Peyer's patch (tissue), 4 donors: ENCODE data around the gene PGBD5. TPM values are rescaled to one million over a fixed set of nuclear protein-coding genes. Genes with fewer than 3 reads are reported as not detected.

Experiments used
- DNase-seq, 3 donors: peaks; one replicate each; pipeline ENCODE4 v3.0.0-alpha.2; 2017 to 2019
- H3K27ac ChIP-seq, 4 donors: fragments of 200-600 bp; sonication (generic); one replicate each; pipeline ENCODE4 v1.5.1; 2016 to 2019
- H3K27me3 ChIP-seq, 2 donors: fragments of 200-600 bp; sonication (generic); one replicate each; pipeline ENCODE4 v1.5.1; 2019
- H3K36me3 ChIP-seq, 3 donors: fragments of 200-600 bp; sonication (generic); one replicate each; pipeline ENCODE4 v1.5.1; 2016 to 2019
- H3K4me1 ChIP-seq, 4 donors: fragments of 200-600 bp; sonication (generic); one replicate each; pipeline ENCODE4 v1.5.1; 2016 to 2019
- H3K4me3 ChIP-seq, 4 donors: fragments of 200-600 bp; sonication (generic); 1 replicate in 3 of 4; 2 replicates in 1 of 4; pipeline ENCODE4 v1.5.1; 2016 to 2019; ENCODE audit warnings: mild to moderate bottlenecking in 1 of 4
- H3K9me3 ChIP-seq, 4 donors: fragments of 200-600 bp; sonication (generic); one replicate each; pipeline ENCODE4 v1.5.1; 2016 to 2019; ENCODE audit warnings: mild to moderate bottlenecking in 1 of 4
- POLR2A ChIP-seq, 2 donors: fragments of 450-650 bp; IDR thresholded peaks; one replicate each; pipeline ENCODE4 v1.5.1; 2017; ENCODE audit warnings: antibody characterized with exemption in 2 of 2, mild to moderate bottlenecking in 2 of 2, moderate library complexity in 2 of 2
- total RNA-seq, 4 donors: library from RNA; depleted of rRNA; stranded (reverse); fragments of >200 nt; gene quantifications; one replicate each; pipeline ENCODE4 v1.1.0, GENCODE V29; 2016
- TF ChIP-seq, protein P1 (sequence below), 6 experiments: fragments of 450-650 bp in 4 of 6; fragments of 200-600 bp in 2 of 6; sonication (generic) in 1 of 6; IDR thresholded peaks; one replicate each; pipeline ENCODE4 v1.5.1; 2017 to 2019; ENCODE audit warnings: antibody characterized with exemption in 6 of 6, mild to moderate bottlenecking in 3 of 6, moderate library complexity in 1 of 6

PGBD5 gene
- total RNA-seq, 4 donors from 2014 or later: under 0.01 to 4.1 (median 0.21) TPM

DNA sequence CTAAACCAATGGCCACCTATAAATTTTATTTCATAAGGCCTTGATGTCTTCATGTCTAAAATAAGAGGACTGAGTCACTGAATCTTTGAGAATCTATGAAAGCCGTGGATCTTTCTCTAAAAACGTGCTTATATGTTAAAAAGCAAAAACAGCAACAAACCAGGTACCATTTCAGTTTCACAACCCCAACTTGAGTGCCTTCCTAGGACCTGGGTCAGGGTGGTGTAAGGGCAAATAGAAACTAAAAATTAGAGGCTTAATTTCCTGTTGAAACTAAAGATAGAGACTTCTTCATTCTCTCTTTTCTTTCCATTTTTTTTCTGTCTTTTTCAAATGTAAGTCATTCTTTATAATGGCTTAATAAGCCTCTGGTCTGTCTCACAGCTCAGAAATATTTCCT, 27.2 kb upstream of the PGBD5 start:
- Histone ChIP-seq H3K27me3 (no peaks in the 10 kb centered on the region), H3K36me3 (no peaks in the 10 kb centered on the region), H3K4me3 (no peak overlapping the region), H3K9me3 (no peaks in the 10 kb centered on the region), H3K27ac (no peak overlapping the region), H3K4me1 (no peaks in the 10 kb centered on the region)
- no peak for DNase-seq
- TF ChIP-seq POLR2A (IDR thresholded peaks at IDR 0.05): no peak

- TF ChIP-seq POLR2A (IDR thresholded peaks at IDR 0.05): no peak
- TF ChIP-seq, protein P1, sequence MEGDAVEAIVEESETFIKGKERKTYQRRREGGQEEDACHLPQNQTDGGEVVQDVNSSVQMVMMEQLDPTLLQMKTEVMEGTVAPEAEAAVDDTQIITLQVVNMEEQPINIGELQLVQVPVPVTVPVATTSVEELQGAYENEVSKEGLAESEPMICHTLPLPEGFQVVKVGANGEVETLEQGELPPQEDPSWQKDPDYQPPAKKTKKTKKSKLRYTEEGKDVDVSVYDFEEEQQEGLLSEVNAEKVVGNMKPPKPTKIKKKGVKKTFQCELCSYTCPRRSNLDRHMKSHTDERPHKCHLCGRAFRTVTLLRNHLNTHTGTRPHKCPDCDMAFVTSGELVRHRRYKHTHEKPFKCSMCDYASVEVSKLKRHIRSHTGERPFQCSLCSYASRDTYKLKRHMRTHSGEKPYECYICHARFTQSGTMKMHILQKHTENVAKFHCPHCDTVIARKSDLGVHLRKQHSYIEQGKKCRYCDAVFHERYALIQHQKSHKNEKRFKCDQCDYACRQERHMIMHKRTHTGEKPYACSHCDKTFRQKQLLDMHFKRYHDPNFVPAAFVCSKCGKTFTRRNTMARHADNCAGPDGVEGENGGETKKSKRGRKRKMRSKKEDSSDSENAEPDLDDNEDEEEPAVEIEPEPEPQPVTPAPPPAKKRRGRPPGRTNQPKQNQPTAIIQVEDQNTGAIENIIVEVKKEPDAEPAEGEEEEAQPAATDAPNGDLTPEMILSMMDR (IDR thresholded peaks at IDR 0.05): no peak
- no peak overlapping the region for H3K27ac ChIP-seq
- H3K4me1 ChIP-seq: no peaks in the 10 kb centered on the region
- no peaks in the 10 kb centered on the region for H3K27me3 ChIP-seq
- H3K9me3 ChIP-seq: peaks cover 0 to 3% (median 0%) of the 10 kb centered on the region in 4 donors
- no peak for DNase-seq
- no peaks in the 10 kb centered on the region for H3K36me3 ChIP-seq
- H3K4me3 ChIP-seq: no peak overlapping the region
These were observed 15.3 kb upstream of the PGBD5 start for GRCh38 chr1:230441183-230442029.

- Histone ChIP-seq H3K4me3 (no peak overlapping the region), H3K4me1 (no peaks in the 10 kb centered on the region), H3K36me3 (no peaks in the 10 kb centered on the region), H3K27ac (no peak overlapping the region), H3K27me3 (no peaks in the 10 kb centered on the region), H3K9me3 (peaks cover 0 to 3% (median 0%) of the 10 kb centered on the region in 4 donors)
- TF ChIP-seq, protein P1 (IDR thresholded peaks at IDR 0.05): no peak
- TF ChIP-seq POLR2A (IDR thresholded peaks at IDR 0.05): no peak
- no peak for DNase-seq
These were observed 9.0 kb upstream of the PGBD5 start for GRCh38 chr1:230435108-230435507.

- TF ChIP-seq, protein P1 (IDR thresholded peaks at IDR 0.05): no peak
- TF ChIP-seq POLR2A (IDR thresholded peaks at IDR 0.05): no peak
- H3K4me3 ChIP-seq: no peak overlapping the region
- no peaks in the 10 kb centered on the region for H3K9me3 ChIP-seq
- H3K27ac ChIP-seq: no peak overlapping the region
- H3K36me3 ChIP-seq: no peaks in the 10 kb centered on the region
- H3K27me3 ChIP-seq: peaks cover 0 to 6% of the 10 kb centered on the region in 2 donors
- peaks cover 0 to 3% (median 1%) of the 10 kb centered on the region in 4 donors for H3K4me1 ChIP-seq
- no peak for DNase-seq
These were observed 5.4 kb upstream of the PGBD5 start for GRCh38 chr1:230431527-230431926.

DNA sequence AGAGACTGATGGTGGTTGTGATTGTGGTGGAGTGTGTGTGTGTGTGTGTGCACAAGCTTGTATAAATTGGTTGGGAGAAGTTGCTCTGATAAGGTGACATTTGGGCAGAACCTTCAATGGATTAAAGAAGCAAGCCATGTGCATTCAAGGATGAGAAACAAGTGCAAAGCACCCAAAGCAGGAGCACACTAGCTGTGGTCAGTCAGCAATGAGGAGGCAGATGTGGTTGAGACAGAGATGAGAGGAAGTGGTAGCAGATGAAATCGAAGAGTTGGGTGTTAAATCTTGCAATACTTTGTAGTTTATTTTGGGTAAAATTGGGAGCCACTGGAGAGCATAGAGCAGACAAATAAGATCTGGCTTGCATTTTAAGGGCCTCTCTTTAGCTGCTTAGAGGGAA, 4.4 kb upstream of the PGBD5 start:
- DNase-seq: no peak
- H3K9me3 ChIP-seq: no peaks in the 10 kb centered on the region
- TF ChIP-seq, protein P1 (IDR thresholded peaks at IDR 0.05): no peak
- no peak for TF ChIP-seq POLR2A (IDR thresholded peaks at IDR 0.05)

GRCh38 chr1:230429067-230429735, 3.1 kb upstream of the PGBD5 start:
- Histone ChIP-seq H3K27me3 (peaks cover 0 to 19% of the 10 kb centered on the region in 2 donors), H3K9me3 (no peaks in the 10 kb centered on the region), H3K27ac (no peak overlapping the region), H3K36me3 (no peaks in the 10 kb centered on the region), H3K4me3 (no peak overlapping the region), H3K4me1 (peaks cover 0 to 12% (median 6%) of the 10 kb centered on the region in 4 donors)
- DNase-seq: no peak
- TF ChIP-seq, protein P1 (IDR thresholded peaks at IDR 0.05): no peak
- TF ChIP-seq POLR2A (IDR thresholded peaks at IDR 0.05): no peak

More for the DNA sequence above, 4.4 kb upstream of the PGBD5 start:
- Histone ChIP-seq H3K27ac (no peak overlapping the region), H3K27me3 (peaks cover 0 to 6% of the 10 kb centered on the region in 2 donors), H3K36me3 (no peaks in the 10 kb centered on the region), H3K4me1 (peaks cover 0 to 8% (median 2%) of the 10 kb centered on the region in 4 donors), H3K4me3 (no peak overlapping the region)
